Suppressor macrophage treated with lipopolysaccharide for 4 hours (primary cell): Measurements from ENCODE around the gene PRRC1.
"Not testable (repeated sequence)": the region's sequence is repeated elsewhere in the genome, so short reads cannot be mapped to it uniquely, and the experiment has no call there.

Experiments
- DNase-seq: peaks from one replicate; pipeline ENCODE4 v3.0.0-alpha.2; 2020

Gene PRRC1

DNA sequence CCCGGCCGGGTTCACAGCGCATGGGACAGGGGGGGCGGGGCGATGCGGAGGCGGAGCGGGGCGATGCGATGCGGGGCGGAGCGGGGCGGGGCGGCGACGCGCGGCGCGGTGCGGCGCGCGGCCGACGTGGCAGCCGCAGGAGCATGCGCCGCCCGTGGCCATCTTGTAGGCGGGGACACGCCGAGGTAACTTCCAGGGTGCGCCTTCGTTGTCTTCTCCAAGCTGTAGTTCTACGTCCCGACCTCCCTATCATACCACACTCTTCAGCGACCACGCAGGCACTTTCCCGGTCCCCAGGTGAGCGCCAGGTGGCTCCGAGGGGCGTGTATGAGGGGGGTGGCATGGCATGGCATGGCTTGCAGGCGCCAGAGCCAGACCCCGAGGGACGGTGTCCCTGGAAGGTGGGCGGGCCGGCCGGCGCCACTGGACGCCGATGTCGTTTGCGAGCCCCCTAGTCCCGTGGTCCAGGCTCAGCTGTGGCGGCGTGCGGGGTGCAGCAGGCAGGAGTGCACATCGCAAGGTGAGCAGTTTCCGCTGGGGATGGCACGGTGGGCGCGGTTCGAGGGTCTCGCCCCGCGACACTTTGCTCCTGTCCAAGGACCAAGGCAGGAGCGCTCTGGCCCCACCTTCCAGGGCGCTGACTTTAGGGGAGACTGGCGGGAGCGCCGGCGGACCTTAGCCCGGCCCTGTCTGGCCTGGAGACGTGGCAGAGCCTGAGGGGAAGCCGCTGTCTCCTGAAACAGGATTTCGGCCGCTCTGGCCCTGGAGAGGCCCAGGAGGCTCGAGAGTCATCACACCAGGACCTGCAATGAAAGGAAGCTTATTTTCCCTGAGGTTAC lies at the start of gene PRRC1:
Gene PRRC1, plus strand, starts transcription at position 161 of the 839 bp plus-strand sequence. CDS start 5,840 bp downstream, outside the sequence.
- DNase-seq: peak; percentile 89

DNA sequence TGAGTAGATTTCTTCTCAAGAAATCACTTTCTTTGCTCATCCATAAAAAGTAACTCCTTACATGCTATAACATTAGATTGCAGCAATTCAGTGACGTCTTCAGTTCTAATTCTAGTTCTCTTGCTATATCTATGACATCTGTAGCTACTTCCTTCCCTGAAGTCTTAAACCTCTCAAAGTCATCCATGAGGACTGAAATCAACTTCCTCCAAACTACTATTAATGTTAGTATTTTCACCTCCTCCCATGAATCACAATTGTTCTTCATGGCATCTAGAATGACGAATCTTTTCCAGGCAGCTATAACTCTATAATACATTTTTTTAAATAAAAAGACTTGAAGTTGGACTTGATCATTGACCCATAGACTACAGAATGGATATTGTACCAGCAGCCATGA lies 46.2 kb upstream of the PRRC1 start:
- DNase-seq: no peak

DNA sequence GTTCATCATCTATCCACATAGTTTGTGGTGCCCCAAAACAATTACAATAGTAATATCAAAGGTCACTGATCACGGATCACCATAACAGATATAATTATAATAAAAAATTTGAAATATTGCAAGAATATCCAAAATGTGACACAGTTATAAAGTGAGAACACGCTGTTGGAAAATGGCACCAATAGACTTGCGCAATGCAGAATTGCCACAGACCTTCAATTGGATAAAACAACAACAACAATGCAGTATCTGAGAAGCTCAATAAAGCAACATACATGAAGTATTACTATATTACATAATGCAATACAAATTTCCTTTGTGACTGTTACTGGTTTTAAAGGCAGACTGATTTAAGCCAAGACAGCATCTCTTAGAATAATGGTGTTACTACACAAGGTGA lies 44.7 kb upstream of the PRRC1 start:
- DNase-seq: no peak

DNA sequence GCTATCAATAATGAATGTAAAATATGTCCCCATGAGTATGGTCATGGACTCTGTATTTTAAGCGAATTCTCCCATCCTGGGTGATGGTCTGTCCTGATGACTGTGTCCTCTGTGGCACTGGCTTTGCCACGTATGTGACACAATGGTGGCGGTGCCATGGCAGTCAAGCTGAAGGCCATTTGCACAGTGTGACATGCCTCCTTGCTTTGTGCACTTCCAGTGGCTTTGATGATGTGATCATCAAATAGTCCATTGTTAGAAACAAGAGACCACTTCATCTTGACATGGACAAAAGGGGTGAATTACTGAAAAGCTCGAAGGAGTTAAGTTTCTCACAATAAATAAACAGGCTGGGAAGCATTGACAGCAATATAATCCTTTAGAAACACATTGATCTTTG lies 31.0 kb upstream of the PRRC1 start:
- no peak for DNase-seq

DNA sequence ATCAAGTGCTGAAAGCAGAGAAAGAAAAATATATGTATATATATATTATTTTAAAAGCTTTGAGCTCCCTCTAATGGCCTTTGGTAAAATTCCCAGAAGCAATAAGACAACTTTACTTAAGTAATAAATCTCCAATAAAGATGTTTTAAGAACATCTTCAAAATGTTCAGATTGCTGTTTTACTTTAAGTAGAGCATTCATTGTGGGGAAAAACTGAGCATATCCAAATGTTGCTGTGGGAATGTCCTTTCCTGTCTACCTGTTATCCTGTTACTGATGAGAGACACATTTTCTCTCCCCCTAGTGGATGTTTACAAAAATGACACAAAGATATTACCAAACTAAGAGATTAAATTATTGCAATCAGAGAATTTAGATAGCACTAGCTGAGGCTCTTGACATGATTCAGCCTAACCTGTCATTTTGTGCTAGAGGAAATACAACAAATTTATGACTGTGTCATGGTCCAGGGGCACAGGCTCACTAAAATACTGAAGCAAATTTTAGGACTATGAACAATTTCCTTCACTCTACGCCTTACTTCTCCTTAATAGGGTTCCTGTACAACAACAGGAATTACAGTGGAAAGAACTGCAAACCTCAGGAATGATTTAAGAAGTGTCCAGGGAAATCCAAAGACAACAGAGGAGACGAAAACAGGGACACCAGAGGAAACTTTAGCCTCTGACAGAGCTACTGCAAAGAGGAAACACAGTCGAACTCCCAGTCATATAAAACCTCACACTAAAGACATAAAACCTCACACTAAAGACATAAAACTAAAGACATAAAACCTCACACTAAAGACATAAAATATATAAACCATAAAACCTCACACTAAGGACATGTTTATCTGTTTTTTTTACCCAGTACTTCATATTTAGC lies 24.3 kb upstream of the PRRC1 start:
- peak; percentile 35 for DNase-seq

DNA sequence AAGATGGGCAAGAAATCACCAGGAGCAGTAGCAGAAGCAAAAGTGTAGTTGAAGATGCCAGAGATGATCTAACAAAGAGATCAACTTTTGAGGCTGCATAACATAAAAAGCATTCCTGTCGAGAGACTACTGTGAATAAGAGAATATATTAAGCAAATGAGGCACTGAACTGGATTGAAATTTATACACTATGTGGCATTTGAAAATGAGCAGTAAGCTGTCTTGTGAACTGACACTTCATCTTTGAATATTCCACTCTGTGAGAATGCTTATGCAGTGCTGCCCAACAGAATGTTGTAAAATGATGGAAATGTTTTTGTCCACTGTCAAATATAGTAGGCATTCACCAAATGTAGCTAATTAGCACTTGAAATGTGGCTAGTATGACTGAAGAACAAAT lies 18.9 kb upstream of the PRRC1 start:
- no peak for DNase-seq

DNA sequence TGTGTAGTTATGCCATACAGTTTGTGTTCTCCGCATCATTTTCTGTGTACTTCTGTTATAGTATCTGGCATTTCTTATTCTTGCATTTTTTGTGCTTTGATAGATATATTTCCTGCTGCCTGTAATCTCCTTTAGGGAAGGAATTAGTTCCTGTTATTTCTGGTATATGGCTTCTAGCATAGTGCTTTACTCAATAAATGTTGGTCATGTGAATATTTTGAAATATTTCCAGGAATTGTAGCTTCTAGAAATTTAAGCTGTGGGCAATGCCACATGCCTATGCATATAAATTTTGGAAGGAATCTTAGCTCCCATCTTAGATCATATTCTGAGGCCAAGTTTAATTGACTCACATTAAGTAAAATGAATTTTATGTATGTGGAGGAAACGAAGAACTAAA lies 11.5 kb upstream of the PRRC1 start:
- peak; percentile 11 for DNase-seq

DNA sequence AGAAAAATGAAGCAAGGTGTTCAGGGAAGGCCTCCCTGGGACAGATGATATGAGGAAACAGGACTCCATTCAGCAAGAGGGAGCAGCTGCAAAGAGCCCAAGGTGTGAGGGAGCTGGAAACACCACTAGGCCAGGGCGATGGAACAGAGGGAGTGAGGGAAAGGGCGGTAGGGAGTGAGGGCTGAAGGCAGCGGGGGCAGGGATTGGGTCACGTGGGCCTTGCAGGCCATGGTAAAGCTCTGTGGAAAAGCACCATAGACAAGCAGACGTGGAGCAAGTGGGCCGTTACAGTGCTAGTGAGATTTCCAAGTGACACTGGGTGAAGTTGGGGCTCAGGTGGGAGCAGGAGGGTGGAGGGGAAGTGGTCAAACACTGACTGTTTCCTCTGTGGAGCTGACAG lies 10.8 kb upstream of the PRRC1 start:
- DNase-seq: no peak

DNA sequence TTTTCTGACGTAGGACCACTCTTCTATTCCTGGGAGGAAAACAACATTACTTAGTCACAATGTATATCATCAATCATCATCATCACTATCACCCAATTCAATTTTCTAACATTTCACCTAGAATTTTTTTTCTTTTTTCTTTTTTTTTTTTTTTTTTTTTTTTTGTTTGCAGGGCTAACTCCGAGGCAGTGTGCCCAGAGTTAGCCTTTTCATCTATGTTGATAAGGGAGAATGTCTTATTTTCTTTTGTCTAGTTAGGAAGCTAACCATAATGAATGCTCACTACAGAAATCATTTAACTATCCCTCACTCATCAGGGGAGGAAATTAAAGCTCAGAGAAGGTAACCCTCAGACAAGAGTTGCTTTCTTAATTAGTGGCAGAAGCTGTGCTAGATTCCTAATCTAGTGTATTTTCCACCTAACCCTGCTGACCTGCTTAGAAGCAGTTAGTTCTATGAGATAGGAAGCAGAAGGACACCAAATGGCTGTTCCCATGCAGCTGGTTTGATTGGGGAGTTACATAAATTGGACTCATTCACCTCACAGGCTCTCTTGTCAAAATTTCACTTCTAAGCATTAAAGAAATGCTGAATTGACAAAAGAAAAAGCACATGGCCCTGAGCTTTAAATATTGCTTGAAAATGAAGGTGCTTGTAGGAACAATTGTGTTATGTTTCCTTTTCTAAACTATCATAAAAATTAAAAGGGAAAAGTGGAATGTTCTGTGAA lies 8.6 kb upstream of the PRRC1 start:
- no peak for DNase-seq

DNA sequence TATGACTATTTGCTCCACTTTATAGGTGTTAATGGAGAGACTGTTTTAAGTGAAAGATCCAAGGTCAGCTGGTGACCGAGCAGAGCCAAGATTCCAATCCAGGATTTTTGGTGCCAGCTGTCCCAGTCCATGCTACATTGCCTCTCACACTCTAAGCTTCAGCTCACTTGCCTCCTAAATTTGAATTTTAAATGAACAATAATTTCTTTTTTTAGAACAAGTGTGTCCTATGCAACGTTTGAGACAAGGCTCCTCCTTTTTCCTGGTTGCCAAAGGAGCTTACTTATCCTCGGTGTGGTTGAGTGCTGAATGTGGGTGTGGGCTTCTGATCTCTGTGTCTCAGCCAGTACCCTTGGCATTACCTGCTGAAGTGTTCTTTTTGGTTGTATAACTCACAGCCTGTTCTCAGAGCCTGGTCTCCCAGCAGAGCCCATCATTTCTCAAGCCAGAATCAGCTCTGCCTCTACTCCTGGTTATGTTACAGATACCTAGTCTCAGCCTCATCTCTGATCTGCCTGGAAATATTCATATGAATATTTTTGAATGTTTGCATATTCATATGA lies 4.0 kb upstream of the PRRC1 start:
- DNase-seq: no peak

DNA sequence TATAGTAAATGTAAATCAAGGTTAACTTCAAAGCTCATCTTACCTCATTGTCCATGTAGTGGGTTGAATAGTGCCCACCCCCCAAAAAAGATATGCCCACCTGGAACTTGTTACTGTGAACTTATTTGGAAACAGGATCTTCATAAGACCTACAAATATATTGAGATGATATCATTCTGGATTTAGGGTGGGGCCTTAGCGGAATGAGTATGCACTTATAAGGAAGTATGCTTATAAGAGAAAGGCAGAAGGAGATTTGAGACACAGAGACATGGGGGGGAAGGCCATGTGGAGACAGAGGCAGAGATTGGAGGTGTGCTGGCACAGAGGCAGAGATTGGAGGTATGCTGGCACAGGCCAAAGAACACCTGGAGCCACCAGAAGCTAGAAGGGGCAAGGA lies 2.6 kb upstream of the PRRC1 start:
- no peak for DNase-seq

DNA sequence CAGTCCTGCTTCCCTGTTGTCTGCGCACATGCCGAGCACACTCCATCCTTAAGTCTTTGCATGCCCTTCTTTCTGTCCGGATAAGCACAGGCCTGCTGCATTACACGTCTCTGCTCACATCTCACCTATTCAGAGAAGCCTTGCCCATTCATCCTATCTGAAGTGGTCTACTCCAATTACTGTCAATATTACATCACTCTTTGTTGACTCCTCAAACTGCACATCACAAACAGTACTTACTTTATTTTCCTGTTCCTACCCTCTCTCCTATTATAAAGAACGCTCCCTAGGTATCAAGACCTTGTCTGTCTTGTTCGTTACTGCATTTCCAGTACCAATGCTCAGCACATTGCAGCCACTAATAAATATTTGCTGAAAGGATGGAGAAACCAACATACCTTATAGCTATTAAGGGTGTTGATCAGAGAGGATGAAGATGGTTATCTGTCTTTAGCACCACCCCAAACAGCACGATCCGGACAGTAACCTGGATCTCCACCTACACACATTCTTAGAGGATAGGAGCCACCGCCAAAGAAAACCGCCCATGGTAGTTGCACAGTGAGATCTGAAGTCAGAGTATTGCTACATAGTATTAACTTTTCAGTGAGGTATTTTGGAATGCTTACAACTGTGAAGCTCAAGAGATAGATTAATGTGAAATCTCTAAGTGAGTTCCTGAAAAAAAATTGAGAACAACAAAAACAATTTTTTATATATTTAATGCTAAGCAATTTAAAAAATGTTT lies 1.6 kb upstream of the PRRC1 start:
- DNase-seq: no peak

DNA sequence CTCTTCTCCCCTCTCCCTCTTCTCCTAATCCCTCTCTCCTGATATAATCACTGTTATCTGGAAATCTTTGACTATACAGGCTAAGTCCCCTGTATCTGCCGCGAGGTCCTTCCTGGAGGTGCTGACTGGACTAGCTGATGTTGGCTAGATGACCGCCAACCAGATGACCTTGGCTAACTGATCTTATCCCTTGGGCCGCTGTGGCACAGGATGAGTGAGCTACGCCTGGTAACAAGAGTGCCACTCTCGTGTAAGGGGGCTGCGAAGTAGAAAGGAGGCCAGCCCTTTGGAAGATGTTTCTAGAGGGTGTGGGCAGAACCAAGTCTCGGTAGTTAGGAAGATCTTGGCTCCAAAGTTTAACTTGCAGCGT lies 345 bp upstream of the PRRC1 start:
- no peak for DNase-seq

DNA sequence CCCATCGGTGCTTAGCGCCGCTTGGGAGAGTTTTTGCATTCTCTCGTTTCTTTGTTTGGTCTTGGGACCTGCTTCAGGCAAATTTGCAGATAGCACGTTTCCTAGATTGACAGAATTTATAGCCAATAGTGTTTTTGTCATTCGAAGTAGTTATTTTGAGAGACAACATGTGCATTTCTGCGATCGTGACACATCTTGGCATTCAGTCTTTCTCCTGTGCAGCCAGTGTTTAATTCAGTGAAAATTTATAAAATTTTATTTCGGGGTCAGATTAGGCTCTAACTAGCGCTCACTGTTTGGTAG lies 830 bp downstream of the PRRC1 start:
- no peak for DNase-seq

DNA sequence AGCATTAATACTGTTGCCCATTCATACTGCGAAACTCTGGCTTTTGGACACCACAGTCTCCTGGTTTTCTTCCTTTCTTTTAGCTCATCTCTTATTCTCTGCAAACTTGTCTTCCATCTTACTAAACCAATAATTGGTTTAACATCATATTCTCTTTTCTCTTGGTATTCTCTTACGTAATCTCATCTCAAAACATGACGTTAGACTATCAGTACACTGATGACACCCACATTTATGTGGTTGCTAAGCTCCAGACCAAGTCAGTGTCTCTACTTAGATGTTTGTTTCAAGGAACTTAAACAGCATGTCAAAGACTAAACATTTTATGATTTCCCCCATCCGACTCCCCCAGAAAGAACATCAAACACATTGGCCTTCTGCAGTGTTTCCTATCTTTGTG lies 2.1 kb downstream of the PRRC1 start:
- DNase-seq: peak; percentile 9

DNA sequence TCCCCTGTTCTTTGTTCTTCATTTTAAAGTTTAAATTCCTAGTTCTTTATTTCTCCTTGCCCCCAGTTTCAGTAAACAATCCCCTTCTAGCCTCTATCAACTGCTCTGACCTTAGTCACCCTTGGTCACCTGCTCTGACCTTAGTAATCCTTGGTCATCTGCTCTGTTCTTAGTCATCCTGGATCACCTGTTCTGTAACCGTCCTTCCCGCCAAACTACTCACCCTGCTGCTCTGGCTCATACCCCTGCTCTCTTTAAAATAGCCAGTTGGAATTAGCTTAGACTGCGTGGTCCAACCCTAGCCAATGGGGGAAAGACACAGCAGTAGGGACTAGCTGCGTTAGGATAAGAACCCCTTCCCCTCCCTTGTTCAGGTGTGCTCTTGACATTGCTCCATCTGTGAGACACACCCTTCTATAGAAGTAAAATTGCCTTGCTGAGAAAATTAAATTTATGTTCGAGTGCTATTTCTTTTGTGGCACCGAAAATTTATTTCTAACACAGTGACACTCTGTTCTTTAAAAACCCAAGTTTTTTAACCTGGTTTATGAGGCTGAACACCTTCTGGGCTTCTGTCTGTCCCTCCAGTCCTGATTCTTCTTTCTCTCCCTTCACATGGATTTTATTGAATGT lies 3.8 kb downstream of the PRRC1 start:
- DNase-seq: no peak

DNA sequence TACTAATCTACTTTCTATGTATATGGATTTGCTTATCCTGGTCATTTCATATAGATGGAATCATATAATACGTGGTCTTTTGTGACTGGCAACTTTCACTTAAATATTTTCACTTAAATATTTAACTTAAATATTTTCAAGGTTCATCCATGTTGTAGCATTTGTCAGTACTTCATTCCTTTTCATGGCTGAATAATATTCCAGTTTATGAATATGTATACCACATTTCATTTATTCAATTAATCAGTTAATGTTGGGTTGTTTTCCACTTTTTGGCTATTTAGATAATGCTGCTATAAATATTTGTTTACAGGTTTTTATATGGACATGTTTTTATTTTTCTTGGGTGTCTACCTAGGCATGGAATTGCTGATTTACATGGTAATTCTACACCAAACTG lies 7.7 kb downstream of the PRRC1 start:
- no peak for DNase-seq

DNA sequence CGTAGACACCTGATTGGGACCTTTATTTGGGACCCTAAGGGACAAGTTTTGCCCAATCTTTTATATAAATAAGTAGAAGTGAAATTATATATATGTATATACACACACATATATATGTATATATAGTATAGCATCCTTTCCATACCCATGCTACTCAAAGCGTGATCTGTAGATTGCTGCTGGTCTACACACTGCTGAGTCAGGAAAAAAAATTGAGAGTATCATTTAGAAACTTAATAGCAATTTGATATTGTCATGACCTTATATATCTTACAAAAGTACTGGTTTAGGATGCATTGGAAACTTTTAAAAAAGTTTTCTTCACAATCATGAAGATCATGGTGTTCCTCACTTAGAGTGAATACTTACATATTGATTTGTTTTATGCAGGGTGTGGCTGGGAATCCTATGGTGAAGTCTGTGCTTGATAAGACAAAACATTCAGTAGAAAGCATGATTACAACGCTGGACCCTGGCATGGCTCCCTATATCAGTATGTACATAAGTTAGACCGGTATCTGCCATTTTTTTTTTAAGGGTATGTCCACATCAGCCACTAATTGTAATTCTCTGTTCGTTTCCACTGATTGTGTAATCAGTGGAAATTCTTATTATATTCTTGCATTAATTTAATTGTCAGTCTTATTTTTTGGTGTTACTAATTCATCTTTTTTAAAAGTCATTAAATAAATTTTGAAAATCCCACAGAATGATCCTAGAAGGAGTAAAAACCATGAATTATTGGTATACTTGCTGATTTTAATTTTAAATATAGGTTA lies 12.7 kb downstream of the PRRC1 start:
- DNase-seq: no peak

DNA sequence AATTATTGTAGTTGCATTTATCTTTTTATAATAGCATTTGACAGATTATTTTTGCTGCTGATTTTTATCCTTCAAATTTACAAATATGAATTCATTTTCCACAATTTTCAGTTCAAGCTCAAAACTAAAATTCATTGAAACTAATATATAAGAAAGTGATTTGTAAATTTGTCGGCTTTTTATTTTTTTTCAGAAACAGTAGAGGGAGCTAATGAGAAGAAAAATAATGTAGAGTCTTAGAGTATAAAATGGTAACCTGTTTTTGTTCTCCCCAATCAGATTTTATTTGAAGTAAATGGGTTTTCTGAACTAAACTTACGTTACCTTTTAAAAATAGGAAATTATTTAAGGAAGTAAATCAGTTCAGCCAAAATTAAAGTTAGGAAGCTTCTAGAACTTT lies 19.2 kb downstream of the PRRC1 start:
- DNase-seq: peak; percentile 22

DNA sequence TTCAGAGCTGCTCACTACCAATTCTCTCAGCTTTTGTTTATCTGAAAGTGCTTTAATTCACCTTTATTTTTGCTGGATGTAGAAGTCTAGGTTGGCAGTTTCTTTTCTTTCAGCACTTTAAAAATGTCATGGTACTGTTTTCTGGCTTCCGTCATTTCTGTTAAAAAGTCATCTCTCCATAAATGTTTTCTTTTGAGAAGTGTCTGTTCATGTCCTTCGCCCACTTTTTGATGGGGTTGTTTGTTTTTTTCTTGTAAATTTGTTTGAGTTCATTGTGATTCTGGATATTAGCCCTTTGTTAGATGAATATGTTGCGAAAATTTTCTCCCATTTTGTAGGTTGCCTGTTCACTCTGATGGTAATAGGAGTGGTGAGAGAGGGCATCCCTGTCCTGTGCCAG lies 23.1 kb downstream of the PRRC1 start:
- DNase-seq: not testable (repeated sequence)

DNA sequence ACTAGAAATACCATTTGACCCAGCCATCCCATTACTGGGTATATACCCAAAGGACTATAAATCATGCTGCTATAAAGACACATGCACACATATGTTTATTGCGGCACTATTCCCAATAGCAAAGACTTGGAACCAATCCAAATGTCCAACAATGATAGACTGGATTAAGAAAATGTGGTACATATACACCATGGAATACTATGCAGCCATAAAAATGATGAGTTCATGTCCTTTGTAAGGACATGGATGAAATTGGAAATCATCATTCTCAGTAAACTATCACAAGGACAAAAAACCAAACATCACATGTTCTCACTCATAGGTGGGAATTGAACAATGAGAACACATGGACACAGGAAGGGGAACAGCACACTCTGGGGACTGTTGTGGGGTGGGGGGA lies 27.8 kb downstream of the PRRC1 start:
- DNase-seq: not testable (repeated sequence)
